Caki2 (cell line): ENCODE results near the gene C2CD4D. TPM values are rescaled to one million over a fixed set of nuclear protein-coding genes. Genes with fewer than 3 reads are reported as not detected.
"Not testable (repeated sequence)": the region's sequence is repeated elsewhere in the genome, so short reads cannot be mapped to it uniquely, and the experiment has no call there.

Experiments used
- DNase-seq: peaks from one replicate; pipeline ENCODE4 v3.0.0-alpha.2; 2015; ENCODE audit warnings: low read depth
- in situ Hi-C: cut with HindIII; loops from 2 replicates; pipeline ENCODE4 v1.10.0; 2016; ENCODE audit warnings: low sequenced_read_pairs, low pct_unique_long_range_greater_than_20kb, mixed read lengths
- total RNA-seq: library from RNA; depleted of rRNA; stranded (reverse); fragments of >200 nt; shearing (Covaris generic); gene quantifications from 2 replicates; pipeline ENCODE4 v1.2.3, GENCODE V29; 2014; ENCODE audit warnings: low replicate concordance

The C2CD4D gene
- total RNA-seq, 1 experiment from 2014 or later = not detected

DNA sequence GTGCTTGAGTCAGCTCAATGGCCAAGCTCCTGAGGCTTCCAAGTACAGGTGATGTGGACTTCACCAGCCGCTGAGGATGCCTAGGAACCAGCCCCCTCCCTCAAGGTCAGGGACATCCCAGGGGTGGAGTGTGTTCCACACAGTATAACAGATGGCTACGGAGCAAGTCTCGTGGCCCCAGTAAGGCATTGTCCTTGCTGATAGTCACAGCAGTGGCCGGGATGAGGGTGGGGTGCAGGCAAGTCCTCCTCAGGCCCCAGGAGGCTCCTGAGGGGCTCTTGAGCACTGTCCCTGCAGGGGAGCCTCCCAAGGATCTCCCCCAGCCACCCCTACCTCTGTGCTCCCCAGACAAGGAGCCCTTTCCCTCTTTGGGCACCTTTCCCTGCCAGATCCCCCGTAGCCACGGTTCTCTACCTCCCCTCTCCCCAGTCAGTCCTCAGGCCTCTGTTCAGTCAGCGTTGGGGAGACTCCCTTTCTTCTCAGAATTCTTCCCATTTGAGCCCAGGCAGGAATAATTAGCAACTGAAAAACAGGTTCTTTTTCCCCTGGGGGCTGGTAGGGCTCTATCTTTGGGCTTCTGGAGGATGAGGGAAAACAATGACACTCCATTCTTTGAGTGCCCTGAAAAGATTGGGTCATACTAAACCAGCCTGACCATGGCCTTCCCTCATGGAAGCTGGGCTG lies 21.0 kb upstream of the C2CD4D start:
- in situ Hi-C loops = no loop called here
- DNase-seq = no peak

GRCh38 chr1:151859891-151860293 lies 20.3 kb upstream of the C2CD4D start:
- in situ Hi-C loops = no loop called here
- no peak for DNase-seq

DNA sequence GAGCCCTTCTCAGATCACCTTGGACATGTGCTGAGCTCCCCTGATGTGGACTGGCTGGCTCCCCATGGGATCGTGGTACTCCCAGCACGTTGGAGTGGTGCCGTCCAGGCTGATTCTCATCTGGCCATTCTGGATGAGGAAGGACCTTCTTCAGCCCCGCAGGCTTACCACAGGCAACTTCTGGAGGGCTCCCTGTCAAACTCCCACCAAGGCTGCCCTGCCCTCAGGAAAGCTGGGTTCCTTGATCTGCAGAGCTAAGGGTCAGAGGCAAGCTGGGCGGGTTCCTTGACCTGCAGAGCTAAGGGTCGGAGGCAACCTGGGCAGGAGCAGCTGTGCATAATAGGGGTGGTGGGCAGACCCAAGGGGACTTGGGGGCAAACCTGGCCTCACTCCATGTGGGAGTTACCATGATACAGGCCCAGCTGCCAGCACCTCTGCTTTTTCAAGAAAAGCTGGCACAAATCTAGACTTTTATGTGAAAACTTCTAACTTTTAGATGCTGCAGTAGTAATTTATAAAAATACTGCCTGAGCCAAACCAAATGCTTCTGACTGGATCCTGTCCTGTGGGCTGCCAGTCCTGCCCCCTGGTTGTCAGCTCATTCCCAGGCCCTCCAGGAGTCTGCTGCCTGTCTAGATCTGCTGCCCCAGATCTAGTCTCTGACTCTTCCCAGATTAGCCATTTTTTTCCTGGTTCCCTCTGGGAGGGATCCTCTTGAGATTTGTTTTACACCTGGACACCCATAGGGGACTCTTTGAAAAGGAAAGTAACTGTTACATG lies 19.5 kb upstream of the C2CD4D start:
- DNase-seq = no peak
- in situ Hi-C loops = no loop called here

GRCh38 chr1:151858030-151858746 lies 18.6 kb upstream of the C2CD4D start:
- DNase-seq = no peak
- in situ Hi-C loops = no loop called here

DNA sequence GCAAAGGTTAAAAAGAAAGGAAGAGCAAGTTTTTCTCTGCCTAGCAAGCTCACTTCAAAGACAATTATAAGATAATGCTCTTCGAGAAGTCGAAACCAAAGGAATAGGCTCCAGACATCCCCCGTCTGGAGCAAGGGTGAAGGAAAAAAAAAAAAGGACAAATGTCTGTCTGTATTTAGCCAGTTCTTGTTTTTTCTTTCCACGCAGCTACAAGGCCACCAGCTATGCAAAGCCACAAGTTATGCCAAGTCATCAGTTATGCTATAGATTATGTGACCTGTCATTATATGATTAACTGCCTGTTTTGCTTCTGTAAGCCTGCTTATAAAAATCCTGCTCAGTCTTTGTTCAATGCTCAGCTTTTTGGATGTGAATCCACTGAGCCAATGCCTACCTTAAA lies 16.3 kb upstream of the C2CD4D start:
- DNase-seq = no peak
- in situ Hi-C loops = no loop called here

- in situ Hi-C loops, DNase-seq: not testable (repeated sequence)
These were observed 15.9 kb upstream of the C2CD4D start for GRCh38 chr1:151855516-151855915.

- no peak for DNase-seq
- in situ Hi-C loops = no loop called here
These were observed 15.0 kb upstream of the C2CD4D start for GRCh38 chr1:151854658-151855057.

DNA sequence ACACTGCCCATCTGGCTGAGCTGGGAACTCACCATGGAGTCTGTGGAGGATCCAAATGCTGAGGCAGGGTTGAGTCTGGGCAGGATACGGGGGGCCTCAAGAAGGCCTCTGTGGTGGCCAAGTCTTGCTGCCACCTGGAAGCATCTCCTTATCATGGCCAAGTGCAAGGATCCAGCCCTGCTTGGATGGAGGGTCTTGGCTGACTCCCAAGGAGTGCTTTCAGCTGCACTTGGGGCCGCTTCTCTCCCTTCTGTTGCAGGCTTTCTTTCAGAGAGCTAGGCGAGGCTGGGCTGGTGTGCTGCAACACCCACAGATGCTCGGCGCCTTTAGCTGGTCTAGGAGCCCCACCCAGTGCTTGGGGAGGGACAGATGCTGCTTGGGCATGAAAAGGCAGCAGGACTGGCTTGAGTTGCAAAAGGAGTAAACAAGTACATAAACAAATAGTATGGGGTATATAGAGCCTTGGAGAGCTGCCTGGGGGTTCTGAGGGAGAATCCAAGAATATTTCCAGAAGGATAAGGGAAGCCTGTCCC lies 13.9 kb upstream of the C2CD4D start, which contains the start of gene THEM5:
Gene THEM5, minus strand, starts transcription at position 302 of the 533 bp plus-strand sequence. Its CDS starts 147 bp downstream, at position 155.
- in situ Hi-C loops = no loop called here
- DNase-seq = no peak

GRCh38 chr1:151852733-151853132 lies 13.1 kb upstream of the C2CD4D start:
- in situ Hi-C loops = no loop called here
- DNase-seq = no peak

DNA sequence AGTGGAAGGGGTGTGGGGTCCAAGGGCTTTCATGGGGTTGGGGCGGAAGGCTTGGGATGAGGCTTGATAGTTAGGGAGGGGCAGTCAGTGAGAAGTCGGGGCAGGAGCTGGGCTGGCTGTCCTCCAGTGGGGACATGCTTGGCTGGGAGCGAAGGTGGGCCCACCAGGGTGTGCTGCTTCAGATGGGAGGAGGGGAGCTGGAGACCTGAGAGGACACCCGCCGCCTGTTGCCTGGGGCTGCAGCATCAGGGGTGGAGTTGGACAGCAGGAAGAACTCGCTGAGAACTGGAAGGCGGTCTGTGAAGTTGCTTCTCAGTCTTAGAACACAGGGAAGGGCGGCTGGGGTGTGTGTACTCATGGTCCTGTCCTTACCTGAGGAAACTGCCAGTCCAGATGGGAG lies 12.3 kb upstream of the C2CD4D start:
- in situ Hi-C loops = no loop called here
- no peak for DNase-seq

DNA sequence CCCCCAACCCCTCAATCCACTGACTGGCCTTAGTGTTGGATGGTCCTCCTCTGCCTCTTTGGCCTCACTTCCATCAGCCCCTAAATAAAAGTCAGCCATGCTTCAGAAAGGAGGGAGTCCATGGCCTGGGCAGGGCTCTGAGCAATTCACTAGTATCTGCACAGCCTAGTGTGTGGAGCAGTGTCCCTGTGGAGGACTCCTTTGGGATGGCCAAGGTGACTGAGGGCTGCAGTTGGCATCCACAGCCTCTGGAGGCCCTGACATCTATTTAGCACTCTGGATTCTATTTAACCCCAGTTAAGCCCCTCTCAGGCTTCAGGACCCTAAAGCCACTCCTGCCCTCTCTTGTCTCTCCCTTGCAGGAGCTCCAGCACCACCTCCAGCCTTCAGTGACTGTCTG lies 10.3 kb upstream of the C2CD4D start:
- in situ Hi-C loops = no loop called here

DNA sequence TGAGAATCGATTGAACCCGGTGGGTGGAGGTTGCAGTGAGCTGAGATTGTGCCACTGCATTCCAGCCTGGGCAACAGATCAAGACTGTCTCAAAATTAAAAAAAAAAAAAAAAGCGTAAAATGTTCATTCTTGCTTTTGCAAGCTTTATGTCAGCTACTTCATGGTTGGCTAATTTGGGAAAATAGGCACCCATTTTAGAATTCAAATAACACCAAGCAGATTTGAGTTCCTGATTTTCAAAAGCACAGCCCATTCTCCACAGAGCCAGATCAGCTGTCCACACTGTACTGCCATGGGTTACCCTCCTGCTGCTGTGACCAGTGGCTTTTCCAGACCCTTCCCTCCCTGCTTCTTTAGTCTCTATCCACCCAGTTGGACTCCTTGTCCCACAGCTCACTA lies 9.5 kb upstream of the C2CD4D start:
- in situ Hi-C loops = no loop called here
- DNase-seq = no peak

More for the DNA sequence above, 10.3 kb upstream of the C2CD4D start:
- no peak for DNase-seq

DNA sequence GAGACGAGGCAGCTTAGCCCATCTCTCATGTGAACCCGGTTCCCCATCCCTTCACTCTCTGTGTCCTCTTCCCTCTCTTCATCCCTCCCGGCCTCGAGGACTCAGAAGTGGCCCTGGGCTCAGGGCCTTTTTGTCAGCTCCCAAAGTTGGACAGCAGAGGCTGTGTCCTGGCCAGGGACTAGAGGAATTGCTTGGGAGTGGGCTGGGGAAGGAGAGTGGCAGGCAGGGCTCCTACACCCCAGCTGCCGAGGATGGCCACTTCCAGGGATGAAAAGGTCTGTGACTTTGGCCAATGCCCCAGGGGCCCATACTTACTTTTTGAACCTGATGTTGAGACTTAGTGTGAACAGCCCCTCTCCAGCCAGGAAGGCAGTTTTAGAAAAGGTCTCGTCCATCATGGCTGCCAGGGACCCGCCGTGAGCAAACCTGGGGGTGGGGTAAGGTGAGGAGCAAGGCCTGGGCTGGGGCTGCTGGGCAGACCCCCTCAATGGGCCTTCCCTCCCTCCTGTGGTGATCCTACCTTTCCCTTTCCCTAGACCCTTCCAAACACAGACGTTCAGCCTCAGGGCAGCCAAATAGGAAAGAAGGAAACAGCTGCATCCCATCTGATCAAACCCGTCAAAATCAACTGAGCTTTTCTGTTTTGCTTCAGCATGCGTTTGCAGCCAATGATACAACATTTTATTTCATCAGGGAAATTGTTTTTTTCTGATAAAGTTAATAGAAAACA lies 8.4 kb upstream of the C2CD4D start:
- no peak for DNase-seq
- in situ Hi-C loops = no loop called here

DNA sequence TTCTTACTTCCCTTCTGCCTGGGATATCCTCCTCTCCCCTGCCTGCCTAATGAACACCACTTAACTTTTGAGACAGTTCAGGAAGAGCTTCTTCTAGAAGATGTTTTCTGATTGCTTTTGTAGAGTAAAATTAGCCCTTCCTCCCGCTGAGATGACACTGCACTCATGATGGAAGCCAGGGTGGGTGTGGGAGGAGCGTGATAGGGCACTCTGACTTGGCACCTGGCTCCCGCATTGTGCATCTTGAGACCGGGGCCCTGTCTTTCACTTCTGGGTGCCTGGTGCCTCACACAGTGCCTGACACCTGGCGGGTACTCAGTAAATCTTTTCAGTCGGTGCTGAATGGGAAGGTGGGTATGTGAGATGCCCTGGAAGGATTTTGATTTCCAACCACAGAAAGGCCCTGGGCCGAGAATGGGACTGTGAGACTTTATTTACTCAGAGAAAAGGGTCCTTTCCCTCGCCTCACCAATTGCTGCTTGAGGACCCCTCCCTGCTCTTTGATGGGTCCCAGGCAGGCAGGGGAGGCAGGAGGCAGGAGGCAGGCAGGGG lies 7.1 kb upstream of the C2CD4D start:
- DNase-seq = no peak
- in situ Hi-C loops = no loop called here

DNA sequence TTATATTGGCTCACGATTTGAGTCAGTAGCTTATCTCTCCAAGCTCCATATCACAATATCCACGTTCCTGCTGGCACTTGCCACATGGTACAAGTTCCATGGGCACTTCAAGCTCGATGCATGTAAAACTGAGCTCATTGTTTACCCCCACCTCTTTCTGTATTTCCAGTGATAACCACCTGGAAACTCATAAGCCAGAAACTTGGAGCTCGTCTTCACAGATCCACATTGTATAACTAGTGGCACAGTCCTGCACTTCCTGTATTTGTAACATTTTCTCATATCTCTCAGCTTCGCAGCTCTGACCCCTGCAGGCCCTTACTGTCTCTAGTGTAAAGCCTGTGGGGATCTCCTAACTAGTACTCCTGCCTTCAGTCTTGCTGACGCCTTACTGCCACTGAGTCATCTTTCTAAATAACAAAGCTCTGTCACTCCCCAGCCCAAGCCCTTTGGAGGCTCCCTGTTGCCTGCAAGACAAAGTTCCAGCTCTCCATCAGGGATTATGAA lies 6.5 kb upstream of the C2CD4D start:
- in situ Hi-C loops = no loop called here
- DNase-seq = peak; percentile 68

DNA sequence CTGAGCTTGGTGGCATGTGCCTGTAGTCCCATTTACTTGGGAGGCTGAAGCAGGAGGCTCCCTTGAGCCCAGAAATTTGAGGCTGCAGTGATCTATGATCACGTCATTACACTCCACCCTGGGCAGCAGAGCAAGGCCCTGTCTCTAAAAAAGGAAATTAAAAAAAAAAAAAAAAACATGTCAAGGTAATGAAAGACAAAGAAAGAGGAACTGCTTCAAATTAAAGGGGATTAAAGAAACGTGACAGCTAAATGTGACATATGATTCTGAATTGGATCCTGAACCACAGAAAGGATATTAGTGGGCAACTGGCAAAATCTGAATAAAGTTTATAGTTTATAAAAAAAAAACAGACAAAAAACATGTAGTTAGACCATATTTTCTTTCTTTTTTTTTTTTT lies 3.8 kb upstream of the C2CD4D start:
- in situ Hi-C loops = no loop called here
- DNase-seq = no peak

GRCh38 chr1:151841141-151841540 lies 1.5 kb upstream of the C2CD4D start:
- peak; percentile 66 for DNase-seq

DNA sequence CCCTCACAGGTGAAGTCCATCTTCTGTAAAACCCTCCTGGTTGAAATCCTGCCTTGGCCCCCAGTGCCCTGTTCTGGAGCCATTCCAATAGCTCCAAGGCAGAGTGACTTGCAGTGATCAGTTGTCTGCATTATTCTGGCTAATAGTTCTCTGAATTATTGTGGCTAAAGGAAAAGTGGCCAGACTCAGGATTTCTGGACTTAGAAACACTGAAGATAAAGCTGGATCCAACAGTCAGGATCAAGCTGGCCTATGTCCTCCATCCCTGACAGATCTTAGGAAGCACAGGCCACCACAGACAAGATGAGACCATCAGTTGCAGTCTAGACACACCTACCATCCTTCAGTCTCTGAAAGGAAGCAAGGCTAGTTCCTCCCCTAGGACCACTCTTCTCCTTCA lies 801 bp upstream of the C2CD4D start:
- DNase-seq = no peak
- in situ Hi-C loops = no loop called here

More at GRCh38 chr1:151841141-151841540, 1.5 kb upstream of the C2CD4D start:
- in situ Hi-C loops = no loop called here
